NCI-H1417 treated with DMSO at 0.1 percent for 48 hours (cell line): ENCODE measurements around the gene BRINP2.

ENCODE experiments used
- DNase-seq: peaks from one replicate; lab custom pipeline; 2025; lab: John Stamatoyannopoulos, UW

The BRINP2 gene

GRCh38 chr1:177170756-177171535 lies at the start of gene BRINP2:
Gene BRINP2 (plus strand): TSS chr1:177170958. CDS start chr1:177229877, 58,919 bp downstream.
- peak; percentile 52 for DNase-seq

GRCh38 chr1:177122461-177123251 lies 48.1 kb upstream of the BRINP2 start:
- DNase-seq, result no peak

- no peak for DNase-seq
These were observed 46.0 kb upstream of the BRINP2 start for GRCh38 chr1:177124577-177125278.

- no peak for DNase-seq
These were observed 44.5 kb upstream of the BRINP2 start for GRCh38 chr1:177126267-177126666.

- DNase-seq, result no peak
These were observed 42.0 kb upstream of the BRINP2 start for GRCh38 chr1:177128665-177129281.

- no peak for DNase-seq
These were observed 40.3 kb upstream of the BRINP2 start for GRCh38 chr1:177130451-177130945.

- DNase-seq, result no peak
These were observed 39.0 kb upstream of the BRINP2 start for GRCh38 chr1:177131723-177132122.

GRCh38 chr1:177132141-177132540 lies 38.6 kb upstream of the BRINP2 start:
- no peak for DNase-seq

GRCh38 chr1:177133977-177134538 lies 36.7 kb upstream of the BRINP2 start:
- DNase-seq, result no peak

GRCh38 chr1:177135250-177135649 lies 35.5 kb upstream of the BRINP2 start:
- DNase-seq, result no peak

GRCh38 chr1:177137814-177138213 lies 32.9 kb upstream of the BRINP2 start:
- no peak for DNase-seq

- DNase-seq, result no peak
These were observed 32.4 kb upstream of the BRINP2 start for GRCh38 chr1:177138347-177138746.

GRCh38 chr1:177142010-177142409 lies 28.7 kb upstream of the BRINP2 start:
- DNase-seq, result no peak

- no peak for DNase-seq
These were observed 27.9 kb upstream of the BRINP2 start for GRCh38 chr1:177142791-177143271.

GRCh38 chr1:177145106-177146070 lies 25.4 kb upstream of the BRINP2 start:
- no peak for DNase-seq

- DNase-seq, result no peak
These were observed 24.3 kb upstream of the BRINP2 start for GRCh38 chr1:177146499-177146898.

GRCh38 chr1:177162243-177162642 lies 8.5 kb upstream of the BRINP2 start:
- DNase-seq, result no peak

GRCh38 chr1:177163844-177164379 lies 6.8 kb upstream of the BRINP2 start:
- DNase-seq, result no peak

- DNase-seq, result no peak
These were observed 6.2 kb upstream of the BRINP2 start, which contains the start of gene ASTN1 for GRCh38 chr1:177164380-177165068. Gene ASTN1 (minus strand): TSS chr1:177164712. CDS start chr1:177164676, 36 bp downstream.
